ENCODE results near the gene DDX46.
"Not testable (repeated sequence)": the region's sequence is repeated elsewhere in the genome, so short reads cannot be mapped to it uniquely, and the experiment has no call there.

DDX46 gene

DNA sequence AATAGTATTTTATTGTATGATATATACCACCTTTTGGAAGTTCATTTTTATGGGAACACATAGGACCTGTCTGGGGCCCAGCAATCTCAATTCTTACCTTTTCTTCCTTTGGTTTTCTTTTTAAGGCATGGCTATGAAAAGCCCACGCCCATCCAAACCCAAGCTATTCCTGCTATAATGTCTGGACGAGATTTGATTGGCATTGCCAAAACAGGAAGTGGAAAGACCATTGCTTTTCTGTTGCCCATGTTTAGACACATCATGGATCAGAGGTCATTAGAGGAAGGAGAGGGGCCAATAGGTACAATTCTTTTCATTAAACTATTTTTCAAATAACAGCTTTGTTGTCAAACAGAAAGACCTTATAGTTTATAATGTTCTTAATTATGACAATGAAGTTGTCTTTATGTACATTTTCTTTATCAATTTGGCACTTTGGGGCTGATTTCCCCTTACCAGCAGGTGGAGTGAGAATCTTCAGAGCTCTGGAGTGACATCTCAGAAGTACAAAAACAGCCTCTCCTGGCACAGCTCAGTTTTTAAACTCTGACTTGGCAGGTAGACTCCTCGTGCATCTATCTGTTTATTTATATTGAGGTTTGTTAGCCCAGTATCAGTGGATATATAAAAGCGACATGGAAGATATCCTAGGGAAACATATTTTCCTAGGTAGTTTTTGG is 25.8 kb downstream of the DDX46 start:
- DNase-seq (ENCODE audit: low read depth) = no peak

DNA sequence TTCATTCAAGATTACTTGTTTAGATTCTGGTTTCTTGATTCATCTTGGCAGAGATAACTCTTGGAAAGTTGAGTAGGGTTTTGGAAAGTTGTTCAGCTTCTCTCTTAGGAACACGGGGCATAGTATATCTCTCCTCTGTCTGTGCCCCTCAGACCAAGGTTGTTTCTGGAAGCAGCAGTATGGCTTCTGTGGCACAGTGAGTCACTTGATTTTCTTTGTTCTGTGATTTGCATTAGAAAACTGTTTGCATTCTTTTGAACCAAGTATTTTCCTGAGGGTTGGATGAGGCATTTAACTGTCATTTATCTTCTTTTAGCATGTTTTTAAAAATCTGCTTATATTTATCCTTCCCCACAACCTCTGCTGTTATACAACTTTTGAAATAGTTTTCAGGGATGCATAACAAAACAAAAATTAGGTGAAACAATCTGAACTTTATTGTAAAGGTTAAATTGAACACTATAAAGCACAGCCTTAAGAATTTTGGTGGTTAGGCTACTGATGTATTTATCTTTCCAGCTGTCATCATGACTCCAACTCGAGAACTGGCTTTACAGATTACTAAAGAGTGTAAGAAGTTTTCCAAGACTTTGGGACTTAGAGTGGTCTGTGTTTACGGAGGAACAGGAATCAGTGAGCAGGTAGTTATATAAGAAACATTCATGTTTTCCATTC is 26.5 kb downstream of the DDX46 start:
- DNase-seq (ENCODE audit: low read depth) = no peak

DNA sequence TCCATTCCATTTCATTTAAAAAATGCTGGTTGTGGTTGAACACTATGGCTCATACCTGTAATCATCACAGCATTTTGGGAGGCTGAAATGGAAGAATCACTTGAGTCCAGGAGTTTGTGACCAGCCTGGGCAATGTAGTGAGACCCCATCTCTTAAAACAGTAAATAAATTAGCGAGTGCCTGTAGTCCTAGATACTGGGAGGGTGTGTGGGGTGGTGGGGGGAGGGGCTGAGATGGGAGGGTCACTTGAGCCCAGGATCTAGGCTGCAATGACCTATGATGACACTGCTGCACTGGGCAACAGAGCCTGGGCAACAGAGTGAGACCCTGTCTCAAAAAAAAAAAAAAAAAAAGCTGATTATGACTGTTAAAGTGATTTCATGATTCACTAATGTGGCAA is 29.1 kb downstream of the DDX46 start:
- DNase-seq (ENCODE audit: low read depth) = no peak

DNA sequence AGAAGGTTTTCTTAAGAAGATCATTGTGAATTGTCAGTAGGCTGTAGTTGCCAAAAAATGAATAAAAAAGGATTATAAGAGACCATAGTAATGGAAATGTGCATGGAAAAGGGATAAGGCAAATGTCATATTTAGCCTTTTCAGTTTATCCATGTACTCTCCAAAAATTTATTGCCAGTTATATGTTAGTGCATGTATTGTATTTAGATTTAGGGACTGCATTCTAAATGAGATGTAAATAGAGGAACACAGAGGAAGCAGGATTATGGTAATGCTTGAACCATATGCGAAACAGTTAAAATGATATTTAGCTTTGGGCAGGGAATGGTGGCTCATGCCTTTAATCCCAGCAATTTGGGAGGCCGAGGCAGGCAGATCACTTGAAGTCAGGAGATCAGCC is 33.0 kb downstream of the DDX46 start:
- DNase-seq (ENCODE audit: low read depth) = no peak

DNA sequence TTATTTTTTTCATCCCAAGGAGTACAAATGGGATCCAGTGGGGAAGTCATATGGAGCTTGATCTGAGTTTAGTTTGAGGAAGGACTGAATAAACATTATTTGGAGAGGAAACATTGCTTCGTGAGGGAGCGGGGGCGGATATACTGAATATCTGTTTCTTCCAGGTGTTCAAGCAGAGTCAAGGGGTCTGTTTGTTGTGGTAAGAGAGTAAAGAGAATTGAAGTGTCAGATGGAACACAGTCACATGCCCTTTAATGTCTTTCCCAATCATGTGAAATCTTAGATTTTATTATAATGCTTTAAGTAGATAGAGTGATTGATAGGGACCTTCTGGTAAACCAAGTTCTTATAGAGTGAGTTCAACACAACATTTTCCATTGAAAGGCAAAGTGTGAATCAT is 33.7 kb downstream of the DDX46 start:
- no peak for DNase-seq (ENCODE audit: low read depth)

GRCh38 chr5:134793111-134793510 is 34.5 kb downstream of the DDX46 start:
- no peak for DNase-seq (ENCODE audit: low read depth)

DNA sequence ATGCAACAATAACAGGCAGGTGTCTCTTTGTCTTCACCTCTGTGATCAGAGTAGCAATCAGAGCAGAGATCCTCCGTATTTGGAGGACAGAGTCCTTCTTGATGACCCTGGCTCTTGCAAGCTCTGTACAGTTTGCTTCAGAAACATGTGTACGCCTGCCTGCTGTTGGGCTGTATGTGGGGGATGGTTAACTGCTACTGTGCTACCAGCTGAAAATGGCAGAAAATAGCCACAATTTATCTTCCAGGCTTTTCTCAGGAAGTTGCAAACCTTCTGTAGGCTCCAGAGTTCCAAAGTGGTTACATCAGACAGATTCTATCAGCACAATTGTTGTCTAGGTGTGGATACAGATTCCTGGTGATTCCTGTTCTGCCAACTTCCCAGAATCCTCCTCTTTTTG is 35.5 kb downstream of the DDX46 start:
- no peak for DNase-seq (ENCODE audit: low read depth)

DNA sequence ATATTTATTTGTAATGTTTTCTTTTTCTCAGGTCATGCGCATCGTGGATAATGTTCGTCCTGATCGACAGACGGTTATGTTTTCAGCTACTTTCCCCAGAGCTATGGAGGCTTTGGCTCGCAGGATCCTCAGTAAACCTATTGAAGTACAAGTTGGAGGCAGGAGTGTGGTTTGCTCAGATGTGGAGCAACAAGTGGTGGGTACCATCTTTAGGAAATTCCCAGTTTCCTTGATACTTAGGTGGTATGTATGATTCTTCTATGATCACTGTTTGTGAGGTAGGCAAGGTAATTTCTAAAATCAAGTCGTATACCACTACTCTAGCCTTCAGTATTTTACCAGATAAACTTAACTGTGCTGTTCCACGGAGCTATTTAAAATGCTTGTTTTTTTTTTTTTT is 36.2 kb downstream of the DDX46 start:
- no peak for DNase-seq (ENCODE audit: low read depth)

GRCh38 chr5:134798468-134798867 is 39.9 kb downstream of the DDX46 start:
- DNase-seq (ENCODE audit: low read depth) = no peak

- no peak for DNase-seq (ENCODE audit: low read depth)
These were observed 45.2 kb downstream of the DDX46 start for GRCh38 chr5:134803821-134804220.

- no peak for DNase-seq (ENCODE audit: low read depth)
These were observed 54.8 kb downstream of the DDX46 start for GRCh38 chr5:134813407-134813806.

- DNase-seq (ENCODE audit: low read depth) = no peak
These were observed 55.2 kb downstream of the DDX46 start for GRCh38 chr5:134813827-134814226.

DNA sequence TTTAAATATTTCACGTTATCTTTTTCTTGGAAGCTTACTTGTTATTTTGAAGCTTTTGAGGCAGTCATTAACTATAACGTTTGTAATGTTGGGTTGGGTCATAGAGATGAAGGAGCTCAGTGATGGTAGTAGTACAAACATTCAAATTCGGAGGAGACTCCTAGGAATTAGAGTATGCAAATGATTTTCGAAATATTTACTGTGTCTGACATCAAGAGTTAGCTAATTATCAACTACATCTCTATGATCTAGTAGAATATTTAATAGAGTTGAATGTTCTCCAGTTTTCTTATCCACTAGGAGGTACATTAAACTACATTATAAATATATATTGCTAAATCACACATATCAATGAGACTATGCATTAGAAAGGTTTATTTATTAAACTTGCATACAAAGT is 58.4 kb downstream of the DDX46 start:
- DNase-seq (ENCODE audit: low read depth) = no peak

DNA sequence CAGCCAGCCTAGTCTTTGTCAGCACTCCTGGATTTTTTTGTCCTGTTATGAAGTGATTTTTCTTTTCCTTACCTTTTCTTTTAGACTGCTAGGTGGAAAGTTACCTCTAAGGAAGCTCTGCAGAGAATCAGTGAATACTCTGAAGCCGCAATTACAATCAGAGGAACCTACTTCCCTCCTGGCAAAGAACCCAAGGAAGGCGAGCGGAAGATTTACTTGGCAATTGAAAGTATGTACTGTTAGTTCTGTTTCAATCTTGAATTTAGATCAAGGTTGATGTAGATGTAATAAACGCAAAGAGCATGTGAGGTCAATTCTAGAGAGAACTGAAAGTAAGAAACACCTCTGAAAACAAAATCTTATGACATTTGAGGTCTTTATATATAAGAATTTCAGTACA is 60.2 kb downstream of the DDX46 start:
- DNase-seq (ENCODE audit: low read depth) = no peak

GRCh38 chr5:134819407-134819963 is 60.9 kb downstream of the DDX46 start:
- DNase-seq (ENCODE audit: low read depth) = no peak

GRCh38 chr5:134821841-134822240 is 63.3 kb downstream of the DDX46 start:
- no peak for DNase-seq (ENCODE audit: low read depth)

- DNase-seq (ENCODE audit: low read depth) = no peak
These were observed 66.1 kb downstream of the DDX46 start for GRCh38 chr5:134824681-134825080.

DNA sequence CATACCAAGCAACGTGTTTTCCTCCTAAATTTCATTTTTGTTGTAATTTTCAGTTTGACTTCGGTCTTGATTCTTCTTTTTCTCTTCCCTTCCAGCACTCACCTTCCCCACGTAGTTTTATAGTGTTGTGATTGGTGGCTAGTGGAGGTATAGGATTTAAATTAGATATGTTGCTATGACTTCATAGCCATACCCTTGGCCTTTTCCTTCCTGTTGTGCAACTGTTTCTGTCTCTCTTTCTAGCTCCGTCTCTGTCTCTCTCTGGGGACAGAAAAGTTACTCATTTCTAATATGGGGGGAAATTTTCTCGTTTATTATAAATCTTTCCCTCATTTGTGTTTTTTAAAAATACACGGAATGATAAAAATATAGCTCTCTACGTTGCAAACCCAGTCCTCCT is 66.6 kb downstream of the DDX46 start:
- DNase-seq (ENCODE audit: low read depth) = no peak

DNA sequence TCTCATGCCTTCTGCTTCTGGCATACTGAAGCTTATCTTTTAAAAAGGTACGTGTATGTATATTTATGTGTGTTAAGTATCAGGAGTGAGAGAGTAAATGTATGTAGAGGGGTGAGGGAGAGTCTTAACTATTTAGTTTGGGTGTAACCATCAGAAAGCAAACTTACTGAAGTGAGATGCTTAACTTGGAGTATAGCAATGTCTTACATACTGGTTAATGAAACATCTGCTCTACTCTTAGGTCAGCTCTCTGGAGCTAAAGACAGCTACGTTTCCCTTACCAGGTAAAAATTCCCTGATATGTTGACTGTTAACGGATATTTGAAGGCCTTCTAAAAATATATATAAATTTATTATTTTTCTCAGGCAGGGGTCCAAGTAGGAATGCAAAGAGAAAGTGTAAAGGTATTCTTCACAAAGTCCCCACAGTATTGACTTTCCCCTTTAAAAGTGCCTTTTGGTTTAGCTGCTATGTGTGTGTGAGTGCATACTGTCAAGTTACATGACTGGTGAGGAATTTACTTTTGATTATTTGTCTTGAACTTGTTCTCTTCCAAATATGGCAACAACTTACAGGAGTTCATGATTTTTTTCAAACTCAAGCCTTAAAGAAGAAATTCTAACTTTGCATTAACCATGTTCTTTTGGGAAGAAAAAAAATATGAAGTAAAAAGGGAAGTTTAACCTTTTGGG is 74.9 kb downstream of the DDX46 start:
- DNase-seq (ENCODE audit: low read depth) = no peak

GRCh38 chr5:134835623-134836022 is 77.0 kb downstream of the DDX46 start:
- no peak for DNase-seq (ENCODE audit: low read depth)

- DNase-seq (ENCODE audit: low read depth) = no peak
These were observed 79.1 kb downstream of the DDX46 start for GRCh38 chr5:134837530-134838181.

DNA sequence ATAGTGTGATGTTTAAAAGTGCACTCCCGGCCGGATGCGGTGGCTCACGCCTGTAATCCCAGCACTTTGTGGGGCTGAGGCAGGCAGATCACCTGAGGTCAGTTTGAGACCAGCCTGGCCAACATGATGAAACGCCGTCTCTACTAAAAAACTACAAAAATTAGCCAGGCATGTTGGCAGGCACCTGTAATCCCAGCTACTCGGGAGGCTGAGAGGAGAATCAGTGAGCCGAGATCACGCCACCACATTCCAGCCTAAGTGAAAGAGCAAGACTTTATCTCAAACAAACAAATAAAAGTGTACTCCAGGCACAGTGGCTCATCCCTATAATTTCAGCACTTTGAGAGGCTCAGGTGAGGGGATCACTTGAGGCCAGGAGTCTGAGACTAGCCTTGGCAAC is 79.8 kb downstream of the DDX46 start:
- DNase-seq (ENCODE audit: low read depth) = not testable (repeated sequence)

- no peak for DNase-seq (ENCODE audit: low read depth)
These were observed 82.2 kb downstream of the DDX46 start for GRCh38 chr5:134840811-134841210.

Measured in stimulated activated CD8-positive, alpha-beta memory T cell treated with anti-CD3 and anti-CD28 coated beads, Interleukin-15, amount 100 ng/mL, for 24 hours (primary cell).